Neutrophil (primary cell): ENCODE data around the gene NAA80.
"Not testable (repeated sequence)": the region's sequence is repeated elsewhere in the genome, so short reads cannot be mapped to it uniquely, and the experiment has no call there.

ENCODE experiments used
- H3K27ac ChIP-seq: fragments of 200-600 bp; sonication (generic); 2 replicates; pipeline ENCODE4 v1.5.1; 2016; ENCODE audit warnings: mild to moderate bottlenecking, moderate library complexity
- H3K27me3 ChIP-seq: fragments of 200-600 bp; sonication (generic); 2 replicates; pipeline ENCODE4 v1.6.0; 2016; ENCODE audit warnings: mild to moderate bottlenecking
- H3K36me3 ChIP-seq: fragments of 200-600 bp; sonication (generic); 2 replicates; pipeline ENCODE4 v1.5.1; 2017
- H3K4me1 ChIP-seq, 2 experiments: fragments of 200-600 bp in 1 of 2; sonication (generic) in 1 of 2; 1 replicate in 1 of 2; 2 replicates in 1 of 2; pipeline versions ENCODE4 v1.5.1 to v1.6.1; 2013 to 2016; ENCODE audit warnings: low read depth in 1 of 2, low read length in 1 of 2, mild to moderate bottlenecking in 1 of 2, moderate library complexity in 1 of 2; ENCODE audit not compliant: control insufficient read depth in 1 of 2, insufficient read depth in 1 of 2
- H3K4me3 ChIP-seq, 2 experiments: fragments of 200-600 bp in 1 of 2; sonication (generic) in 1 of 2; 1 replicate in 1 of 2; 2 replicates in 1 of 2; pipeline ENCODE4 v1.5.1; 2013 to 2016; ENCODE audit warnings: low read depth in 1 of 2, low read length in 1 of 2, mild to moderate bottlenecking in 1 of 2, moderate library complexity in 1 of 2
- H3K9me3 ChIP-seq: fragments of 200-600 bp; sonication (generic); 2 replicates; pipeline ENCODE4 v1.5.1; 2016
- TF ChIP-seq, protein P1 (sequence below): fragments of 200-600 bp; sonication (generic); IDR thresholded peaks from 2 replicates; pipeline ENCODE4 v1.5.1; 2016; ENCODE audit warnings: antibody characterized with exemption

NAA80 gene

DNA sequence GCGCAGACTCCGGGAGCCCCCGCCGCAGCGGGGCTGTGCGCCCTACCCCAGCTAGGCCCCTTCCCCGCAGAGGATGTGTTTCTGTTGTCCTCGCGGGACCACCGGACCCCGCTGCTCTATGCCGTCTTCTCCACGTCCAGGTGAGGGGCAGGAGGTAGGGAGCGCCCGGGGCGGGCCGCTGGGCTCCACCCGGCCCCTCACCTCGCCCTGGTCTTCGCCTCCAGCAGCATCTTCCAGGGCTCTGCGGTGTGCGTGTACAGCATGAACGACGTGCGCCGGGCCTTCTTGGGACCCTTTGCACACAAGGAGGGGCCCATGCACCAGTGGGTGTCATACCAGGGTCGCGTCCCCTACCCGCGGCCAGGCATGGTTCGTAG lies 25.5 kb downstream of the NAA80 start:
- H3K4me1 ChIP-seq = peaks cover 26 to 38% of the 10 kb centered on the region in 2 experiments
- H3K27ac ChIP-seq = peak overlapping the region; percentile 63
- TF ChIP-seq, protein P1, sequence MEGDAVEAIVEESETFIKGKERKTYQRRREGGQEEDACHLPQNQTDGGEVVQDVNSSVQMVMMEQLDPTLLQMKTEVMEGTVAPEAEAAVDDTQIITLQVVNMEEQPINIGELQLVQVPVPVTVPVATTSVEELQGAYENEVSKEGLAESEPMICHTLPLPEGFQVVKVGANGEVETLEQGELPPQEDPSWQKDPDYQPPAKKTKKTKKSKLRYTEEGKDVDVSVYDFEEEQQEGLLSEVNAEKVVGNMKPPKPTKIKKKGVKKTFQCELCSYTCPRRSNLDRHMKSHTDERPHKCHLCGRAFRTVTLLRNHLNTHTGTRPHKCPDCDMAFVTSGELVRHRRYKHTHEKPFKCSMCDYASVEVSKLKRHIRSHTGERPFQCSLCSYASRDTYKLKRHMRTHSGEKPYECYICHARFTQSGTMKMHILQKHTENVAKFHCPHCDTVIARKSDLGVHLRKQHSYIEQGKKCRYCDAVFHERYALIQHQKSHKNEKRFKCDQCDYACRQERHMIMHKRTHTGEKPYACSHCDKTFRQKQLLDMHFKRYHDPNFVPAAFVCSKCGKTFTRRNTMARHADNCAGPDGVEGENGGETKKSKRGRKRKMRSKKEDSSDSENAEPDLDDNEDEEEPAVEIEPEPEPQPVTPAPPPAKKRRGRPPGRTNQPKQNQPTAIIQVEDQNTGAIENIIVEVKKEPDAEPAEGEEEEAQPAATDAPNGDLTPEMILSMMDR = no peak
- no peaks in the 10 kb centered on the region for H3K9me3 ChIP-seq
- H3K4me3 ChIP-seq = peak overlapping the region; percentile 58 to 60
- peaks cover 62% of the 10 kb centered on the region for H3K27me3 ChIP-seq
- H3K36me3 ChIP-seq = no peaks in the 10 kb centered on the region

DNA sequence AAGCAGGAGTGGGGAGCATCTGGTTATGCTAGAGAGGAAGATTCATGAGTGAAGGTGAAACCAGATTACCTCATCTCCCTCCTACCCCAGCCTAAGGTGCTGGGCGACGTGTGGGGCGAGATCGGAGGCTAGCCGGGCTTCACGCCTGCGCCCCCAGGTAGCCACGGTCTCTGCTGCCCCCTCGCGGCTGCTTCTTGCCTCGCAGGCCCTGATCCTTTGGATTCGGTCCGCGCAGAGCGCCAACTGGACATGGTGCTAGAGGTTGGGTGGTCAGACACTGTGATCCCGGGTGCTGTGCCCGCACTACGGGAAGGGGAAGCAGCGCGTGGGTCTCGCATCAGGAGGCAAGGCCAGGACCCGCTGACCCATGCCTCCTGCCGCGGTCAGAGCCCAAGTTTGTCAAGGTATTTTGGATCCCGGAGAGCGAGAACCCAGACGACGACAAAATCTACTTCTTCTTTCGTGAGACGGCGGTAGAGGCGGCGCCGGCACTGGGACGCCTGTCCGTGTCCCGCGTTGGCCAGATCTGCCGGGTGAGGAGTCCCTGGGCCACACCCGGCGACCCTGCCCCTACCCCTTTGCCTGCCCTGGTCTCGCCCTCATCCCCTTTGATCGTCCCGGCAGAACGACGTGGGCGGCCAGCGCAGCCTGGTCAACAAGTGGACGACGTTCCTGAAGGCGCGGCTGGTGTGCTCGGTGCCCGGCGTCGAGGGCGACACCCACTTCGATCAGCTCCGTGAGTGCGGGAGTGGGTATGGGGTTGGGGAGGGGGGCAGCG lies 26.1 kb downstream of the NAA80 start:
- H3K27me3 ChIP-seq = peaks cover 62% of the 10 kb centered on the region
- H3K4me3 ChIP-seq = peak overlapping the region; percentile 58 to 60
- TF ChIP-seq, protein P1 = peak; percentile 99
- peak overlapping the region; percentile 63 for H3K27ac ChIP-seq
- no peaks in the 10 kb centered on the region for H3K36me3 ChIP-seq
- no peaks in the 10 kb centered on the region for H3K9me3 ChIP-seq
- peaks cover 26 to 38% of the 10 kb centered on the region in 2 experiments for H3K4me1 ChIP-seq

DNA sequence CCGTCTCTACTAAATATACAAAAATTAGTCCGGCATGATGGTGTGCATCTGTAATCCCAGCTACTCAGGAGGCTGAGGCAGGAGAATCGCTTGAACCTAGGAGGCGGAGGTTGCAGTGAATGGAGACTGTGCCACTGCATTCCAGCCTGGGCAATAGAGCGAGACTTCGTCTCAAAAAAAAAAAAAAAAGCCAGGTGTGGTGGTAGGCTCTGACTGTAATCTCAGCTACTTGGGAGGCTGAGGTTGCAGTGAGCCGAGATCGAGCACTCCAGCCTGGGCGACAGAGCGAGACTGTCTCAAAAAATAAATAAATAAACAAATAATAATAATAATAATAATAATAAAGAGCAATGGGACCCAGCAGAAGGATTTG lies 26.7 kb downstream of the NAA80 start:
- Histone ChIP-seq H3K4me1 (peaks cover 26 to 38% of the 10 kb centered on the region in 2 experiments), H3K4me3 (peak overlapping the region in 1 of 2 experiments; percentile 58), H3K27me3 (peaks cover 62% of the 10 kb centered on the region)
- not testable (repeated sequence) for H3K27ac ChIP-seq, H3K9me3 ChIP-seq, H3K36me3 ChIP-seq

DNA sequence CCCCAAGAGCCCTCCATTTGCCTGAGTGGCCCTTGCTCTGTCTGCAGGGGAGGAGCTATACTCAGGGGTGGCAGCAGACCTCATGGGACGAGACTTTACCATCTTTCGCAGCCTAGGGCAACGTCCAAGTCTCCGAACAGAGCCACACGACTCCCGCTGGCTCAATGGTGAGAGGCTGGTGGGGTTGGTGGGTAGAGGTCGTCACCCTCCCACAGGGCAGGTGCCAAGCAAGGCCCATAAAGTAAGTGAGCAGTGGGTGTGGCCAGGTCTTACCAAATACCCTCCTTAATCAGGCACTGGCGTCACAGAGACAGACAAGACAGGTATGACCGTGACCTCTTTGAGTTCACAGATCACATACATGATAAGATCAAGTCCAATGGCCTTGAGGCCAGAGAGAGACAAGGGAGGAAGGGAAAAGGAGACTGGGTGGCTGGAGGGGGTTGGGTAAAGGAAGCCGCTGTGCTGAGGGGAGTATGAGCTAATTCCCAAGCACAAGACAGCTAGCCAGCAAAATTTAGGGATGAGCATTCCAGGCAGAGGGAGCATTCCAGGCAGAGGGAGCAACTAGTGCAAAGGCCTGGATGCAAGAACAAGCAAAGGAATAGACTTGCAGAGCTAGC lies 27.8 kb downstream of the NAA80 start:
- Histone ChIP-seq H3K4me1 (peaks cover 26 to 38% of the 10 kb centered on the region in 2 experiments), H3K36me3 (no peaks in the 10 kb centered on the region), H3K27ac (no peak overlapping the region), H3K4me3 (no peak overlapping the region), H3K27me3 (peaks cover 62% of the 10 kb centered on the region), H3K9me3 (no peaks in the 10 kb centered on the region)
- TF ChIP-seq, protein P1 = no peak

DNA sequence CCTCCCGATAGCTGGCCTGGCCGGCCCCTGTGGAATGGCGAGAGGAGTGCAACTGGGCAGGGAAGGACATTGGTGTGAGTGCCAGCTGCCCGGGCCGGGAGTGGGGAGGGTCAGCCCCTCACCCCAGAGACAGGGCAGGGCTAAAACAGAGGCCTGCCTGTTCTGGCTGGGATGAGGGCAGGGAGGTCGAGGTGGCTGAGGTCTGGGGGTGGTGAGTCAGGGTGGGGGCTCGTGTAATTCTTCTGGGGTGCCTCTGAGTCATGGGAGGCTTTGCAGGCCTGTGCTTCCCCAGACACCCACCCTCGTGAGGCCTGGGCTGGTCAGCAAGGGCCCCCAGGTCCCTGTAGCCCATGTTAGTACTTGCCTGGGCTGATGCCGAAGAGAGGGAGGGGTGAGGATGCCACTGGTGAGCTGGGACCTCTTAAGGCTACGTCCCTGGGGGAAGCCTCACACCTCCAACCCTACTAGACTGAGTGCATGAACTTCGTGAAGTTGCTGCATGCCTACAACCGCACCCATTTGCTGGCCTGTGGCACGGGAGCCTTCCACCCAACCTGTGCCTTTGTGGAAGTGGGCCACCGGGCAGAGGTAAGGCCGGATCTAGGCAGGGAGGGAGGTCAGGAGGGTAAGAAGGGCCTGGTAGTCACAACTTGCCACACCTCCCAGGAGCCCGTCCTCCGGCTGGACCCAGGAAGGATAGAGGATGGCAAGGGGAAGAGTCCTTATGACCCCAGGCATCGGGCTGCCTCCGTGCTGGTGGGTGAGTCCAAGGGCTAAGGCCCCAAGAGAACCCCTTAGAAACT lies 28.6 kb downstream of the NAA80 start:
- TF ChIP-seq, protein P1 = no peak
- Histone ChIP-seq H3K4me3 (no peak overlapping the region), H3K36me3 (no peaks in the 10 kb centered on the region), H3K27ac (no peak overlapping the region), H3K9me3 (no peaks in the 10 kb centered on the region), H3K4me1 (peaks cover 21 to 31% of the 10 kb centered on the region in 2 experiments), H3K27me3 (peaks cover 62% of the 10 kb centered on the region)
